ENCODE results near the gene SERPIND1. TPM values are rescaled to one million over a fixed set of nuclear protein-coding genes. Genes with fewer than 3 reads are reported as not detected.
"Not testable (repeated sequence)": the region's sequence is repeated elsewhere in the genome, so short reads cannot be mapped to it uniquely, and the experiment has no call there.

SERPIND1 gene
- total RNA-seq, 3 donors from 2014 or later = 0.29 TPM; not detected in 2

DNA sequence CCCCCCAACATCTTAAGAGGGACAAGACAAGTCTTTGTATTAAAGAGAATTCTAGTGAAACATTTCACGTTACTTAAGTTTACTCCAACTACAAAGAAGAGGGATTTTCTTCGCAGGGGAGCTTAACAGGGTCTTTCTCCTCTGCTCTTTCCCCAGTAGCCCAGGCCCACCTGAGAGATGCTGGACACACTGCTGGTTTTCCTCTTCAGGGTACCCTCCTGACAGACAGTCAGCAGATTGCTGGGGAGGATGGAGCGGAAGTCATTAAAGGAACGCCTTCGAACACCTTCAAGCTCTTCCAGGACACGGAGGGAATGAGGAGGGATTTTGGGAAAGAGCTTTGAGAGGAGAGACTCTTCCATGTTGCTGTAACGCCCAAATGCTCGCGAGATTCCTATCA is 45.6 kb downstream of the SERPIND1 start:
- no peak overlapping the region for H3K27ac ChIP-seq

DNA sequence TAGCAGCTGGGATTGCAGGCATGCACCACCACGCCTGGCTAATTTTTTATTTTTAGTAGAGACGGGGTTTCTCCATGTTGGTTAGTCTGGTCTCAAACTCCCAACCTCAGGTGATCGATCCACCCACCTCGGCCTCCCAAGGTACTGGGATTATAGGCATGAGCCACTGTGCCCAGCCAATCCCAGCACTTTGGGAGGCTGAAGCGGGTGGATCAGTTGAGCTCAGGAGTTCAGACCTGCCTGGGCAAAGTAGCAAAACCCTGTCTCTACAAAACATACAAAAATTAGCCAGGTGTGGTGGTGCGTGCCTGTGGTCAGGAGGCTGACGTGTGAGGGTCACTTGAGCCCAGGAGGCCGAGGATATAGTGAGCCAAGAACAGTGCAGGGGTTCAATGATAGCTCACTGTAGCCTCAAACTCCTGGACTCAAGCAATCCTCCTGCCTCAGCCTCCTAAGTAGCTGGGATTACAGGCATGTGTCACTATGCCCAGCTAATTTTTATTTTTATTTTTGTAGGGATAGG is 47.9 kb downstream of the SERPIND1 start:
- intact Hi-C loops (cut with DNase I; ENCODE audit: low total_unique reads); H3K27me3 ChIP-seq; H3K36me3 ChIP-seq; H3K27ac ChIP-seq; H3K4me1 ChIP-seq; H3K4me3 ChIP-seq; DNase-seq (ENCODE audit: low spot score in 2 of 2); H3K9me3 ChIP-seq: not testable (repeated sequence)

More for the DNA sequence above, 45.6 kb downstream of the SERPIND1 start:
- intact Hi-C loops (cut with DNase I; ENCODE audit: low total_unique reads) = no loop called here
- no peak for DNase-seq (ENCODE audit: low spot score in 2 of 2)
- Histone ChIP-seq H3K9me3 (no peaks in the 10 kb centered on the region), H3K27me3 (no peaks in the 10 kb centered on the region), H3K4me3 (no peak overlapping the region), H3K36me3 (no peaks in the 10 kb centered on the region), H3K4me1 (no peaks in the 10 kb centered on the region)
- TF ChIP-seq, protein P1, sequence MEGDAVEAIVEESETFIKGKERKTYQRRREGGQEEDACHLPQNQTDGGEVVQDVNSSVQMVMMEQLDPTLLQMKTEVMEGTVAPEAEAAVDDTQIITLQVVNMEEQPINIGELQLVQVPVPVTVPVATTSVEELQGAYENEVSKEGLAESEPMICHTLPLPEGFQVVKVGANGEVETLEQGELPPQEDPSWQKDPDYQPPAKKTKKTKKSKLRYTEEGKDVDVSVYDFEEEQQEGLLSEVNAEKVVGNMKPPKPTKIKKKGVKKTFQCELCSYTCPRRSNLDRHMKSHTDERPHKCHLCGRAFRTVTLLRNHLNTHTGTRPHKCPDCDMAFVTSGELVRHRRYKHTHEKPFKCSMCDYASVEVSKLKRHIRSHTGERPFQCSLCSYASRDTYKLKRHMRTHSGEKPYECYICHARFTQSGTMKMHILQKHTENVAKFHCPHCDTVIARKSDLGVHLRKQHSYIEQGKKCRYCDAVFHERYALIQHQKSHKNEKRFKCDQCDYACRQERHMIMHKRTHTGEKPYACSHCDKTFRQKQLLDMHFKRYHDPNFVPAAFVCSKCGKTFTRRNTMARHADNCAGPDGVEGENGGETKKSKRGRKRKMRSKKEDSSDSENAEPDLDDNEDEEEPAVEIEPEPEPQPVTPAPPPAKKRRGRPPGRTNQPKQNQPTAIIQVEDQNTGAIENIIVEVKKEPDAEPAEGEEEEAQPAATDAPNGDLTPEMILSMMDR (IDR thresholded peaks at IDR 0.05) = no peak
- TF ChIP-seq POLR2AphosphoS5 (IDR thresholded peaks at IDR 0.05) (no peak), POLR2A (IDR thresholded peaks at IDR 0.05) (no peak)

DNA sequence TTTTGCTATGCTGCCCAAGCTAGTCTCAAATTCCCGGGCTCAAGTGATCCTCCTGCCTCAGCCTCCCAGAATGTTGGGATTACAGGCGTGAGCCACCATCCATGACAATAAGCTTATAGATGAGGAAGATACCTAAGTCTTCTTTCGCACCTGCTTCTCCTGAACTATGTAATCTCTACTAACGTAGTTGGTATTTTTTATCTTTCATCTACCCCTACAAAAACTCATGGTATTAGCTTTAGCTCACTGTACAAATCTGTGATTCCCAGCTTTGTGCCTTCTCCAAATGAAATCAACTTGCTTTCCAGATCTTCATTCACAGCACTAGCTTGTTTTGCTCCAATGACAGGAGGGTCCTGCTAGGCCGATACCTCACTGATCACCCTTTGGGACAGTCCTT is 48.3 kb downstream of the SERPIND1 start:
- intact Hi-C loops (cut with DNase I; ENCODE audit: low total_unique reads) = no loop called here
- no peak overlapping the region for H3K4me3 ChIP-seq

DNA sequence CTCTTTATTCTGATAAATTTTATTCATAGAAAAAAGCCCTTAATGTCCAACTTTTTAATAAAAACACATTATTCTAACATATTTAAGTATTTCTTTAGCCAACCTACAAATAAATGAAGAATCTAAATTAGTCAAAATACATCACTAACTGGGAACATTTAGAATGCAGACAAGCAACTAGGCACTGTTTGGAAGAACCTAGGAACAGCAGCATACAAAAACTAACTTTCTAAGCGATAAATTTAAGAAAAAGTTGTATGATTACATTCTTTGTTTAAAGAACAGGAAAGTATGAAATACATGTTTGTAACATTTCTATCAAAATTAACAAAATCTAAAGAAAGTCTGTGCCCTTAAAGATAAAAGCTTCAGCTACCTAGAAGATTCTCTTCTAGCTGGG is 49.4 kb downstream of the SERPIND1 start:
- H3K4me1 ChIP-seq = no peaks in the 10 kb centered on the region
- no peak for DNase-seq (ENCODE audit: low spot score in 2 of 2)
- H3K9me3 ChIP-seq = no peaks in the 10 kb centered on the region
- H3K27ac ChIP-seq = no peak overlapping the region
- H3K36me3 ChIP-seq = no peaks in the 10 kb centered on the region
- TF ChIP-seq POLR2AphosphoS5 (IDR thresholded peaks at IDR 0.05) = no peak
- TF ChIP-seq POLR2A (IDR thresholded peaks at IDR 0.05) = no peak
- TF ChIP-seq, protein P1 (IDR thresholded peaks at IDR 0.05) = no peak
- intact Hi-C loops (cut with DNase I; ENCODE audit: low total_unique reads) = no loop called here
- H3K4me3 ChIP-seq = no peak overlapping the region
- no peaks in the 10 kb centered on the region for H3K27me3 ChIP-seq

More for the DNA sequence above, 48.3 kb downstream of the SERPIND1 start:
- no peaks in the 10 kb centered on the region for H3K9me3 ChIP-seq
- H3K36me3 ChIP-seq = no peaks in the 10 kb centered on the region
- DNase-seq (ENCODE audit: low spot score in 2 of 2) = no peak
- H3K27ac ChIP-seq = no peak overlapping the region
- H3K4me1 ChIP-seq = no peaks in the 10 kb centered on the region
- H3K27me3 ChIP-seq = no peaks in the 10 kb centered on the region
- TF ChIP-seq POLR2A (IDR thresholded peaks at IDR 0.05) (no peak), POLR2AphosphoS5 (IDR thresholded peaks at IDR 0.05) (no peak)
- TF ChIP-seq, protein P1 (IDR thresholded peaks at IDR 0.05) = no peak

GRCh38 chr22:20825216-20825615 is 51.3 kb downstream of the SERPIND1 start:
- DNase-seq (ENCODE audit: low spot score in 2 of 2); H3K4me3 ChIP-seq; H3K4me1 ChIP-seq; H3K36me3 ChIP-seq; H3K9me3 ChIP-seq; H3K27me3 ChIP-seq; H3K27ac ChIP-seq; intact Hi-C loops (cut with DNase I; ENCODE audit: low total_unique reads): not testable (repeated sequence)

DNA sequence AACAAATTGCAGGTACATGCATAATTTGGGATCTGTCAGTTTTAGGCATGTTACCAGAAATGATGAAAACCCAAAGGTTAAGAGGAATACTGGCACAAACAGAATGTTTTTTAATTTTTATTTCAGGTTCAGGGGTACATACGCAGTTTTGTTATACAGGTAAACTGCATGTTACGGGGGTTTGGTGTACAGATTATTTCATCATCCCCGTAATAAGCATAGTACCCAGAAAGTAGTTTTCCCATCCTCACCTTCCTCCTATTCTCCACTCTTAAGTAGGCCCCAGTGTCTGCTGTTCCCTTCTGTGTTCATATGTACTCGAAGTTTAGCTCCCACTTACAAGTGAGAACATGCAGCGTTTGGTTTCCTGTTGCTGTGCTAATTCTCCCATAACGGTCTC is 51.7 kb downstream of the SERPIND1 start:
- Histone ChIP-seq H3K4me3 (no peak overlapping the region), H3K9me3 (no peaks in the 10 kb centered on the region), H3K27ac (no peak overlapping the region), H3K4me1 (no peaks in the 10 kb centered on the region), H3K27me3 (no peaks in the 10 kb centered on the region), H3K36me3 (no peaks in the 10 kb centered on the region)
- no peak for DNase-seq (ENCODE audit: low spot score in 2 of 2)
- TF ChIP-seq, protein P1 (IDR thresholded peaks at IDR 0.05) = no peak
- TF ChIP-seq POLR2AphosphoS5 (IDR thresholded peaks at IDR 0.05) = no peak
- intact Hi-C loops (cut with DNase I; ENCODE audit: low total_unique reads) = no loop called here

GRCh38 chr22:20826373-20827152 is 52.6 kb downstream of the SERPIND1 start:
- H3K36me3 ChIP-seq; H3K4me1 ChIP-seq; DNase-seq (ENCODE audit: low spot score in 2 of 2); H3K9me3 ChIP-seq; H3K4me3 ChIP-seq; H3K27ac ChIP-seq; intact Hi-C loops (cut with DNase I; ENCODE audit: low total_unique reads); H3K27me3 ChIP-seq: not testable (repeated sequence)

All from breast epithelium (tissue), 4 donors.